Lung (tissue), 16 donors: ENCODE measurements around the gene AXIN2. TPM values are rescaled to one million over a fixed set of nuclear protein-coding genes. Genes with fewer than 3 reads are reported as not detected.

ENCODE experiments used
- ATAC-seq: fragments of 200-7000 bp; cut with Tn5 transposase; one replicate; pipeline ENCODE4 v1.9.1; 2020; ENCODE audit warnings: moderate number of reproducible peaks; ENCODE audit not compliant: insufficient read depth, low FRiP score
- DNase-seq, 3 donors: peaks; one replicate each; pipeline ENCODE4 v3.0.0-alpha.2; 2013 to 2017
- H3K27ac ChIP-seq, 2 donors: one replicate each; pipeline ENCODE4 v1.5.1; 2013; ENCODE audit warnings: mild to moderate bottlenecking in 2 of 2, moderate library complexity in 2 of 2, control low read depth in 1 of 2, inconsistent platforms in 1 of 2, low read depth in 1 of 2, low read length in 1 of 2
- H3K27me3 ChIP-seq, 3 donors: one replicate each; pipeline ENCODE4 v1.5.1; 2013; ENCODE audit warnings: low read length in 2 of 3; ENCODE audit not compliant: control insufficient read depth in 3 of 3, insufficient read depth in 3 of 3
- H3K36me3 ChIP-seq, 4 donors: one replicate each; pipeline ENCODE4 v1.5.1; 2013; ENCODE audit warnings: low read length in 4 of 4, mild to moderate bottlenecking in 1 of 4, moderate library complexity in 1 of 4; ENCODE audit not compliant: control insufficient read depth in 4 of 4, insufficient read depth in 4 of 4
- H3K4me1 ChIP-seq, 5 donors: one replicate each; pipeline ENCODE4 v1.5.1; 2013; ENCODE audit warnings: low read length in 5 of 5, mild to moderate bottlenecking in 2 of 5, moderate library complexity in 1 of 5; ENCODE audit not compliant: control insufficient read depth in 5 of 5, insufficient read depth in 5 of 5
- H3K4me3 ChIP-seq: one replicate; pipeline ENCODE4 v1.5.1; 2013; ENCODE audit warnings: mild to moderate bottlenecking, control low read depth, moderate library complexity
- H3K9ac ChIP-seq, 2 donors: one replicate each; pipeline ENCODE4 v1.5.1; 2013; ENCODE audit warnings: low read length in 2 of 2, control low read depth in 1 of 2; ENCODE audit not compliant: insufficient read depth in 1 of 2
- H3K9me3 ChIP-seq, 4 donors: one replicate each; pipeline ENCODE4 v1.5.1; 2013; ENCODE audit warnings: low read length in 3 of 4, mild to moderate bottlenecking in 1 of 4, moderate library complexity in 1 of 4; ENCODE audit not compliant: control insufficient read depth in 4 of 4, insufficient read depth in 3 of 4
- WGBS, 2 donors: extraction: QIAGEN DNeasy Blood & Tissue Kit; methylation state at CpG; one replicate each; pipeline ENCODE4 v1.1.7; 2013; 5-methylcytosine and 5-hydroxymethylcytosine counted together
- long read RNA-seq, 5 donors: transcript quantifications; one replicate each; lab custom pipeline, GENCODE V29; 2026
- polyA plus RNA-seq, 2 donors: library from polyadenylated mRNA; stranded (reverse); fragments of 200-250 nt; gene quantifications; one replicate each; pipeline ENCODE4 v1.2.1, GENCODE V29; 2013
- total RNA-seq, 2 donors: library from RNA; depleted of rRNA in 1 of 2; stranded (reverse); fragments of >200 nt in 1 of 2; gene quantifications; one replicate each; pipeline ENCODE4 v1.2.1, GENCODE V29; 2014 to 2021
- TF ChIP-seq, protein P1 (sequence below): IDR thresholded peaks from 2 replicates; pipeline ENCODE4 v1.5.1; 2012; ENCODE audit warnings: mild to moderate bottlenecking; ENCODE audit errors: control extremely low read depth, extremely low read depth
- donor health status: control.
- donor health status: control.
- donor health status: Bipolar disorder and iron deficiency.
- donor health status: healthy.
- donor health status: DM: yes; HTN: yes; CAD: no.

AXIN2 gene, protein sequence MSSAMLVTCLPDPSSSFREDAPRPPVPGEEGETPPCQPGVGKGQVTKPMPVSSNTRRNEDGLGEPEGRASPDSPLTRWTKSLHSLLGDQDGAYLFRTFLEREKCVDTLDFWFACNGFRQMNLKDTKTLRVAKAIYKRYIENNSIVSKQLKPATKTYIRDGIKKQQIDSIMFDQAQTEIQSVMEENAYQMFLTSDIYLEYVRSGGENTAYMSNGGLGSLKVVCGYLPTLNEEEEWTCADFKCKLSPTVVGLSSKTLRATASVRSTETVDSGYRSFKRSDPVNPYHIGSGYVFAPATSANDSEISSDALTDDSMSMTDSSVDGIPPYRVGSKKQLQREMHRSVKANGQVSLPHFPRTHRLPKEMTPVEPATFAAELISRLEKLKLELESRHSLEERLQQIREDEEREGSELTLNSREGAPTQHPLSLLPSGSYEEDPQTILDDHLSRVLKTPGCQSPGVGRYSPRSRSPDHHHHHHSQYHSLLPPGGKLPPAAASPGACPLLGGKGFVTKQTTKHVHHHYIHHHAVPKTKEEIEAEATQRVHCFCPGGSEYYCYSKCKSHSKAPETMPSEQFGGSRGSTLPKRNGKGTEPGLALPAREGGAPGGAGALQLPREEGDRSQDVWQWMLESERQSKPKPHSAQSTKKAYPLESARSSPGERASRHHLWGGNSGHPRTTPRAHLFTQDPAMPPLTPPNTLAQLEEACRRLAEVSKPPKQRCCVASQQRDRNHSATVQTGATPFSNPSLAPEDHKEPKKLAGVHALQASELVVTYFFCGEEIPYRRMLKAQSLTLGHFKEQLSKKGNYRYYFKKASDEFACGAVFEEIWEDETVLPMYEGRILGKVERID
- total RNA-seq (100 to 1,000 TPM in 1 of 2 donors, 10 to 100 TPM in 1; 60.3 to 127 TPM), polyA plus RNA-seq (10 to 100 TPM; 13.0 to 13.2 TPM)
- long read RNA-seq, donor 1, full-length matches to known transcripts = 6 of 6 reads
- long read RNA-seq, donor 1, partial matches to known transcripts = 0 of 6 reads
- long read RNA-seq, donor 1, other reads (novel, unspliced or antisense) = 0 of 6 reads
- long read RNA-seq, donor 2, partial matches to known transcripts = 0 of 1 reads
- long read RNA-seq, donor 2, other reads (novel, unspliced or antisense) = 0 of 1 reads
- long read RNA-seq, donor 3, partial matches to known transcripts = 0 of 6 reads
- long read RNA-seq, donor 3, other reads (novel, unspliced or antisense) = 0 of 6 reads
- long read RNA-seq, donor 4, partial matches to known transcripts = 0 of 2 reads
- long read RNA-seq, donor 4, other reads (novel, unspliced or antisense) = 0 of 2 reads
- long read RNA-seq, donor 5, full-length matches to known transcripts = 6 of 11 reads
- long read RNA-seq, donor 5, partial matches to known transcripts = 5 of 11 reads
- long read RNA-seq, donor 5, other reads (novel, unspliced or antisense) = 0 of 11 reads

DNA sequence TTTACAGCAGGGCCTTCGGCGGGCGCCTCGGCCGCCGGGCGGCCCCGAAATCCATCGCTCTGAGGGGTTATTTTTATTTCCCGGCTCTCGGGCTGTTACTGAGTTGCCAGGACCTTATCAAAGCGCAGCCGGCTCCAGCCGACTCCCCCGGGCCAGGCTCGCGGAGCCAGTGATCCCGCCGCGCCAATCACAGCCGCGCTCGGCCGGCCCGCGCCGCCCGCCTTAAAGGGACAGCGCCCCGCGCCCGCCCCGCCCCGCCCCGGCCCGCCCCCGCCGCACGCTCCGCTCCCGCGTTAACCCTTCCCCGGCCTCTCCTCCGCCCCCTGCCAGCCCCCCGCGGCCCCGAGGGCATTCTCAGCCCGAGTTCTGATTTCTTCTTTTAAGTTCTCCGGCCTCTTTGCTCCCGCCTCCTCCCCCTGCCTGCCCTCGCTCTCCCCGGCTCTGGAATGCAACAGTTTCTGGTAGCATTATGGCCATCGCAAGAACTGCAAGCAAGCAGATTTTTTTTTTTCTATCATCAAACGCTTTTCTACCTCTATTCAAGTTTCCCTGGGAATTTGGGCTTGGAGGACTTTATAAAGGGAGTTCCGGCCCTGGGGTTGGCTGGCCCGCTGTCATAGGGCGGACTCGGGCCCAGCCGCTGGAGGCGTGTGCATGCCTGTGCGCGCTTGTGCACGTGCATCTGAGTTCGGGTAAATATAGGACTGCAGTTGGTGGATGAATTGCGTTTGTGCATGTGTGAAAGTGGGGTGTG, at the start of gene AXIN2:
TSS of gene AXIN2 (minus strand) at position 197 of the 754 bp plus-strand sequence. CDS start 3,028 bp downstream, outside the sequence.
- no peaks in the 10 kb centered on the region for H3K9me3 ChIP-seq
- peak within 1 kb of the TSS; percentile 94 to 98 for H3K27ac ChIP-seq
- WGBS, 2 donors = 1 to 2% methylated on average over 36 to 65 of the region's 65 CpGs
- ATAC-seq (peak; percentile 67), DNase-seq (peak; percentile 97 to 99 (median 97))
- H3K27me3 ChIP-seq = no peaks in the 10 kb centered on the region
- TF ChIP-seq, protein P1, sequence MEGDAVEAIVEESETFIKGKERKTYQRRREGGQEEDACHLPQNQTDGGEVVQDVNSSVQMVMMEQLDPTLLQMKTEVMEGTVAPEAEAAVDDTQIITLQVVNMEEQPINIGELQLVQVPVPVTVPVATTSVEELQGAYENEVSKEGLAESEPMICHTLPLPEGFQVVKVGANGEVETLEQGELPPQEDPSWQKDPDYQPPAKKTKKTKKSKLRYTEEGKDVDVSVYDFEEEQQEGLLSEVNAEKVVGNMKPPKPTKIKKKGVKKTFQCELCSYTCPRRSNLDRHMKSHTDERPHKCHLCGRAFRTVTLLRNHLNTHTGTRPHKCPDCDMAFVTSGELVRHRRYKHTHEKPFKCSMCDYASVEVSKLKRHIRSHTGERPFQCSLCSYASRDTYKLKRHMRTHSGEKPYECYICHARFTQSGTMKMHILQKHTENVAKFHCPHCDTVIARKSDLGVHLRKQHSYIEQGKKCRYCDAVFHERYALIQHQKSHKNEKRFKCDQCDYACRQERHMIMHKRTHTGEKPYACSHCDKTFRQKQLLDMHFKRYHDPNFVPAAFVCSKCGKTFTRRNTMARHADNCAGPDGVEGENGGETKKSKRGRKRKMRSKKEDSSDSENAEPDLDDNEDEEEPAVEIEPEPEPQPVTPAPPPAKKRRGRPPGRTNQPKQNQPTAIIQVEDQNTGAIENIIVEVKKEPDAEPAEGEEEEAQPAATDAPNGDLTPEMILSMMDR = no peak
- peak within 1 kb of the TSS in 1 of 2 donors; percentile 51 for H3K9ac ChIP-seq
- peak within 1 kb of the TSS; percentile 85 for H3K4me3 ChIP-seq
- H3K36me3 ChIP-seq = peaks cover 0 to 13% (median 4%) of the 10 kb centered on the region in 4 donors
- peaks cover 0 to 20% (median 7%) of the 10 kb centered on the region in 5 donors for H3K4me1 ChIP-seq

DNA sequence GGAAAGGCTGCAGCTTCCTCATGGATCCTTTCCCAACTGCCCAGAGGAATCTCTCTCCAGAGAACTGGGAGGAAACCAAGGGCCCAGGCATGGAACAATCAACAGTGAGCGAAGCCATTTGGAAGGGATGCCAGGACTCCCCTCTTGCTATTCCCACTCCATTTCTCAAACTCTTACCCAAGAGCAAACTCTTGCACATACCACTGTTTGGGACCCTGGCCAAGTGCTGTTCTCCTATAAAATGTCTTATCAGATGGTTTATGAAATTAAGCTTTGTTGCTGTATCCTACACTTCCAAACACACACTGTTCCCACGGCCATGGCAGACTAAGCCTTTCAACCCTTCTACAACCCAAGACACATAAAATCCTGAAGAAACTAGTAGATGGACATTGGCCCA, 48.3 kb upstream of the AXIN2 start:
- H3K9me3 ChIP-seq = peaks cover 0 to 1% (median 0%) of the 10 kb centered on the region in 4 donors
- H3K27me3 ChIP-seq = no peaks in the 10 kb centered on the region
- H3K27ac ChIP-seq = no peak overlapping the region
- DNase-seq (peak; percentile 84 to 95 (median 94)), ATAC-seq (no peak)
- no peak overlapping the region for H3K9ac ChIP-seq
- no peak overlapping the region for H3K4me3 ChIP-seq
- no peaks in the 10 kb centered on the region for H3K36me3 ChIP-seq
- TF ChIP-seq, protein P1 = no peak
- 65 to 83% methylated on average over 2 of the region's 2 CpGs for WGBS, 2 donors
- H3K4me1 ChIP-seq = peaks cover 0 to 11% (median 6%) of the 10 kb centered on the region in 5 donors

DNA sequence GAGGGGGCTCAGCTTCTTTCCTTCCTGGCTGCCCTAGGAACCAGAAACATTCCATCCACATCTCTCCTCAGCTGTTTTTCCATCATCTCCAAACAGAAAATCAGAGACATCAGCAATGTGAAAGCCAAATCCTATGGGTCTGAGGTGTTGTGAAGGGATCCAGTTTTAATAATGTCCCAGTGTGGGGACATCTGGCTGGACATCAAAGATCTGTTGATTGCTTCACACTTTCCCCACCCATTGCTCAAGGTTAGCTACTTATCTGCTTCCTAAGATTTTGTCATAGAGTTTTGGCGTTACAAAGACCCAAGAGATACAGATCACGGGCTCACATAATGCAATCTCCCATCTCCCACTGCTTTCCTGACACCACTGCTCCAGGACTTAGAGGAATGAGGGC, 47.8 kb upstream of the AXIN2 start:
- H3K36me3 ChIP-seq = no peaks in the 10 kb centered on the region
- no peak overlapping the region for H3K27ac ChIP-seq
- TF ChIP-seq, protein P1 = no peak
- peaks cover 0 to 11% (median 6%) of the 10 kb centered on the region in 5 donors for H3K4me1 ChIP-seq
- DNase-seq (peak in 1 of 3 donors; percentile 70), ATAC-seq (no peak)
- H3K4me3 ChIP-seq = no peak overlapping the region
- H3K9me3 ChIP-seq = peaks cover 0 to 1% (median 0%) of the 10 kb centered on the region in 4 donors
- 54 to 65% methylated on average over 2 of the region's 2 CpGs for WGBS, 2 donors
- no peak overlapping the region for H3K9ac ChIP-seq
- H3K27me3 ChIP-seq = no peaks in the 10 kb centered on the region
